ENCODE measurements around the gene MED31.
"Not testable (repeated sequence)": the region's sequence is repeated elsewhere in the genome, so short reads cannot be mapped to it uniquely, and the experiment has no call there.

Gene MED31

GRCh38 chr17:6655732-6656361, 4.4 kb upstream of the MED31 start:
- DNase-seq (ENCODE audit: low read depth in 3 of 3), result not testable (repeated sequence)

- no peak for DNase-seq (ENCODE audit: low read depth in 3 of 3)
Observed at GRCh38 chr17:6654841-6655731, 3.7 kb upstream of the MED31 start.

- no peak for DNase-seq (ENCODE audit: low read depth in 3 of 3)
Observed at GRCh38 chr17:6651919-6652452, 581 bp upstream of the MED31 start.

GRCh38 chr17:6648181-6648580, 3.2 kb downstream of the MED31 start:
- no peak for DNase-seq (ENCODE audit: low read depth in 3 of 3)

DNA sequence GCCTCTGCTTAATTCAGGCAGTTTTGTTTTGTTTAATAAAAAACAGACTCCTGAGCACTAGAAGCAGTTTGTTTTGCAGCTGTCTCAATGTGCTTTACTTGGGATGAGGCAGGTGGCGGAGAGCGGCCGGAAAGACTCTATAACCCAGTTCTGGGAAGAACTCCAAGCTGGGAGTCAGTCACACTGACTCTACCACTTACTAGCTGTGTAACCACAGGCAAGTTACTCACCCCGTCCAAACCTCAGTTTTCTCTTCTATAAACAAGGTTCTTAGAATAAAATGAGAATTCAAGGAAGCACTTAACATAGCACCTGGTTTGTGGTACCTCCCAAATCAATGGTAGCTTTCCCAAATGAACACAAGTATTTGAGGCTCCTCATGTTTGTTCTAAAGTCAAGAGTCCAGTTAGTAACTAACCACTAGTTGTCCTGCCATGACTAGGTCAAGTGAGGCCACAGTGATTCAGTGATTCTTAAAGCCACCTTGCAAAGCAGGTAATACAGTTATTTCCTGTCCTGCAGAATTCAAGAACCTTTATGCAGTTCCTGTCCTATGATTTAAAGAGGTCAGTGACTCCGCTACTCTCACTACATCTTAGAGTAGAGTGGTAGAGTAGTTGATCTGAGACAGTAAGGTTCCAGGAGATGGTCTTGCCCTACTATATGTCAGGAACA, 7.8 kb downstream of the MED31 start:
- DNase-seq (ENCODE audit: low read depth in 3 of 3), result no peak

DNA sequence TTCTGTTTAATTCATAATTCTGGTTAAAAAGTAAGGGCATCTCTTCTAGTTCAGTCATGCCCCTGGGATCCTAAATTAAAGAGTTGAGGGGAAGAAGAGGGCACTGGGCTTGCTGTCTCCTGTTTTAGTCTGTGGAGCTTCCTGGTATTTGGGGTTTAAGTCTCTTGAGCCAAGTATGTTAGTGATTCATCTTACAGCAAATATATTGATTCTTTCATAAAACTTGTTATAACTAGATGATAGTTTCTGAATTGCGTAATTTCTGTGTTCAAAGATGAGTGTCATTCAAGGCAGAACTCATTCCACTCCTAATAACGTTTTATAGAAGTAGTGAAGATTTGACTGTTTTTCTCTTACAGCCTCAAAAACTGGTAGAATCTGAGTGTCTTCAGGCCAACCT, 8.8 kb downstream of the MED31 start:
- no peak for DNase-seq (ENCODE audit: low read depth in 3 of 3)

DNA sequence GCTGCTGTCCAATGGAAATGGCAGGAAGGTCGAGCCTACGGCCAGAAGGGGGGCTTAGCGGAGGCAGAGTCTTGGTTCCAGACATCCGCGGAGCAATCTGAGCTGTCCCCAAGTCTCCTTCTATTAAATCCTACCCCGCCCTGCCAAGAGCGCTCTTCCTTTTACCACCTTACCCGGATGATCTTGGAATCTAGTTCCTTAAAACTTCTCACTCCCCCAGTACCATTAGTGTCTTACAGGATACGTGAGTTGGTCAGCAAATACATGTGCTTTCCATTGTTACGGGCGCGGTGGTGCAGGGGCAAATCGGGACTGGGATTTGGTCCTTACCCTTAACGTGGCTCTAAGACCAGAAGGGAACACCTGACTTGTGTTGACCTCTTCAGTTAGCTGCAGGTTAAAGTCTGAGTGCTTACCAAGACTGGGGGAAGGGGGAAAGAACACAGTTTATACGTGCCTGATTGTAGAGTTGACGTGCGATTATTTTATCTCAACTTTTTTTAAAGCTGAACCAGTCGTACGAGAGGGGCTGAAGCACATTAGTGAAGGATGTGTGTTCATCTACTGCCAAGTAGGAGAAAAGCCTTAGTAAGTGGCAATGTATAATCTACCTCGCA, 10.1 kb downstream of the MED31 start:
- no peak for DNase-seq (ENCODE audit: low read depth in 3 of 3)

- DNase-seq (ENCODE audit: low read depth in 3 of 3), result peak; percentile 77 to 90 (median 83)
Observed at GRCh38 chr17:6640536-6641246, 10.7 kb downstream of the MED31 start, which contains the start of the genes KIAA0753 and TXNDC17. Gene KIAA0753, minus strand, starts transcription at chr17:6640711. Its CDS starts 5,608 bp downstream, at chr17:6635103. Gene TXNDC17, plus strand, starts transcription at chr17:6641060. Its CDS starts 23 bp downstream, at chr17:6641083.

DNA sequence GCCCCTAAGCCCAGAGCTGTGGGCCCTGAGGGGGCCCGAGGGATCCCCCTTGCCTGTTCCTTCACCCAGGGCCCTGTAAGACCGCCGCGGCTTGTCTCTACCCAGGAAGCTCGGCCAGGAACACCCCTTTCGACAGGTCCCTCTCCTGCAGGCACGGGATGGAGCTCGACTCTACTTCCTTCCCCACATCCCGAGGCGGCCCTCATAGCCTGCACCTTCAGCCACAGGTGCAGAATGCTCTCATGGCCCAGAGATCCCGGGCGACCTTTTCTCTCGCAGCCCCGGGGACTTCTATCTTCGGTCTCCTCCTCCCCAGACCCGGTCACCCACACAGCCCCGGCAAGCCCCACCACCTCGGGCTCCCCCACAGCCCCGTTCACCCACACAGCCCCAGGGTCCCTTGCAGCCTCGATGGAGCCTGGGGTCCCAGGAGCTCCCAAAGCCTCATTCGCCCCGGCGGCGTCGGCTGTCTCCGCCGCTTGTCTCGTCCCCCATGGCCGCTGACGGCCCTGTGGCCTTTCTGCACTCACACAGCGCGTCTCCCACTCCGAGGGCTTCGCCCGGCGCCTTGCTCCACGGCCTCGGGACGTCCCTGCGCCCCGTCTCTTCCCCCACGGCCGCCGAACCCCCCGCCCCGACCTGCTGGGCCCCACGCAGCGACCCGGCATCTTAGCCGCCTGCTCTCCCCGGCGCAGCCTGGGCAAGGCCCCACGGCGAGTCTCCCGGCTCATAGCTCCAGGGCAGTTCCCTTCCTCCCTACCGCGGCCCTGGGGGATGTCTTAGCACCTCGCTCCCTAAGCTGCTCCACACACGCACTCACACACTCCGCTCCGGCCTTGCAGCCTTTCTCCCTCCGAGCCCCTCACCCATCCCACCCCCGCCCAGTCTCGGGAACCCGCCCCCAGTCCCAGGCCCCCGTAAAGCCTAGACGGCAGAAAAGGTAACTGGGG, 11.5 kb downstream of the MED31 start:
- DNase-seq (ENCODE audit: low read depth in 3 of 3), result peak in 1 of 3 experiments; percentile 29

GRCh38 chr17:6639014-6639585, 12.3 kb downstream of the MED31 start:
- DNase-seq (ENCODE audit: low read depth in 3 of 3), result no peak

DNA sequence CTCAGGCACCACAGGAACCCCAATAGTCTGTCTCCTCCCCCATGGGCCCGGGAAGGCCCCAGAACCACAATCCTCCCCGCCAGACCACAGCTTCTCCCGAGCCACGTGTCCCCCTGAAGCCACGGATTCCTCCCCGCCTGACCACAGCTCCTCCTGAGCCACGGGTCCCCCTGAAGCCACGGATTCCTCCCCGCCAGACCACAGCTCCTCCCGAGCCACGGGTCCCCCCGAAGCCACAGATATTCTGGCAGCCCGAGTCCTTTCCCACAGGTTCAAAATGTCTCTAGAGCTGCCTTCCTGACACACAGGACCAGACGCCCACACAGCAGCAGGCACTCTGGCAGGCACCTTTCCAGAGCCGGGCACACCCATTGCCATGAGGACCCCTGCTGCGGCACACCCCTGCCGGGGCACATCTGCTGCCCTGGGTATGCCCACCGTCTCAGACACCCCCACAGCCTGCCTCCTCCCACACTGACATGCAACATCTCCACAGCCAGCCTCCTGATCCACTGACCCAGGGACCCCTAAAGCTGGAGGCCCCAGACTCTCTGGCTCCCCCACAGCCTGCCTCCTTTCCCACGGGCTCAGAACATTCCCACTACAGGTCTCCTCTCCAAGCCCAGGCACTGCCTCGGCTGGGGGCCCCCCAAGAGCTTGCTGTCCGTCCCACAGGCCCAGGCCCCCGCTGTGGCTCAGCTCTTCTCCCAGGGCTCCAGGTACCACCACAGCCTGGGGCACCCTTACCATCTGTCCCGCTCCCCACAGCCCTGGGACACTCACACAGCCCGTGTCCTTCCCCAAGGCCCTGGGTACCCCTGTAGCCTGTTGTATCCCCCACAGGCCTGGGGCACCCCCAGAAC, 13.1 kb downstream of the MED31 start:
- DNase-seq (ENCODE audit: low read depth in 3 of 3), result no peak

DNA sequence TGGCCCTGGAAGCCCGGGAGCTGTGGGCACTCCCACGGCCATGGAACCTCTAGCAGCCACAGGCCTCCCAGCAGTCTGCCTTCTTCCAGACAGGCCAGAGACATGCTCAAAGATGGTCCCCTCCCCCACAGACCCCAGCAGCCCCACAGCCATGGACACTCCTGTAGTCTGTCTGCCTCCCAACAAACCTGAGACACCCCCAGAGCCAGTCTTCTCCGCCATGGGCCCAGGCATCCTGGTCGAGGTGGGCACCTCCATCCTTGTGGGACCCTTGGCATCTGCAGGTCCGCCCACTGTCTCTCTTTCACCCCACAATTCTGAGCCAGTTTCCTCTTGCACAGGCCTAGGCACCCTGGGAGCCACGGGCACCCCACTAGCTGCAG, 14.0 kb downstream of the MED31 start:
- no peak for DNase-seq (ENCODE audit: low read depth in 3 of 3)

GRCh38 chr17:6636616-6637457, 14.6 kb downstream of the MED31 start:
- DNase-seq (ENCODE audit: low read depth in 3 of 3), result no peak

- DNase-seq (ENCODE audit: low read depth in 3 of 3), result no peak
Observed at GRCh38 chr17:6636105-6636504, 15.3 kb downstream of the MED31 start.

DNA sequence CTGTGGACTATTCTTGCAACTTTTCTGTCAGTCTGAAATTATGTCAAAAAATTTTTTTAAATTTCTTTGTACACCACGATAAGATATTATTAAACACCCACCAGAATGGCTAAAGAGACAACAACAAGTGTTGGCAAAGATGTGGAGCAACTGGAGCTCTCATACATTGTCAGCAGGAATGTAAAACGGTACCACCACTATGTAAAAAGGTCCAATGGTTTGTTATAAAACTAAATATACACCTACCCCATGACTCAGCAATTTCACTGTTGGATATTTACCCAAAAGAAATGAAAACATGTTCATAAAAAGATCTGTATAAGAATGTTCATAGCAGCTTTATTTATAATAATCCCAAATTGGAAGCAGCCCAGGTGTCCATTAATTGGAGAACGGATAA, 18.1 kb downstream of the MED31 start:
- no peak for DNase-seq (ENCODE audit: low read depth in 3 of 3)

- no peak for DNase-seq (ENCODE audit: low read depth in 3 of 3)
Observed at GRCh38 chr17:6632530-6632929, 18.9 kb downstream of the MED31 start.

- no peak for DNase-seq (ENCODE audit: low read depth in 3 of 3)
Observed at GRCh38 chr17:6630390-6630789, 21.0 kb downstream of the MED31 start.

- no peak for DNase-seq (ENCODE audit: low read depth in 3 of 3)
Observed at GRCh38 chr17:6627019-6627418, 24.4 kb downstream of the MED31 start.
